Activated CD8-positive, alpha-beta memory T cell treated with anti-CD3 and anti-CD28 coated beads, Interleukin-2, amount 50 U/mL, for 48 hours (primary cell): ENCODE measurements around the gene TTPAL.

Experiments used
- DNase-seq: peaks from one replicate; pipeline ENCODE4 v3.0.0-alpha.2; 2020

TTPAL gene

GRCh38 chr20:44442298-44443070, 33.2 kb upstream of the TTPAL start:
- DNase-seq, result no peak

- no peak for DNase-seq
Observed at GRCh38 chr20:44445742-44446710, 29.6 kb upstream of the TTPAL start.

- no peak for DNase-seq
Observed at GRCh38 chr20:44447827-44448419, 27.8 kb upstream of the TTPAL start.

- no peak for DNase-seq
Observed at GRCh38 chr20:44448753-44449546, 26.7 kb upstream of the TTPAL start.

- DNase-seq, result no peak
Observed at GRCh38 chr20:44449864-44450263, 25.8 kb upstream of the TTPAL start.

GRCh38 chr20:44450281-44450889, 25.3 kb upstream of the TTPAL start:
- DNase-seq, result no peak

- no peak for DNase-seq
Observed at GRCh38 chr20:44450903-44451450, 24.7 kb upstream of the TTPAL start.

- no peak for DNase-seq
Observed at GRCh38 chr20:44454306-44454963, 21.2 kb upstream of the TTPAL start.

GRCh38 chr20:44455126-44455525, 20.5 kb upstream of the TTPAL start:
- DNase-seq, result no peak

GRCh38 chr20:44456611-44457010, 19.1 kb upstream of the TTPAL start:
- no peak for DNase-seq

GRCh38 chr20:44457016-44457415, 18.7 kb upstream of the TTPAL start:
- DNase-seq, result no peak

GRCh38 chr20:44459271-44459670, 16.4 kb upstream of the TTPAL start:
- no peak for DNase-seq

GRCh38 chr20:44460795-44461141, 14.9 kb upstream of the TTPAL start:
- no peak for DNase-seq

- no peak for DNase-seq
Observed at GRCh38 chr20:44461142-44461802, 14.4 kb upstream of the TTPAL start.

- no peak for DNase-seq
Observed at GRCh38 chr20:44461803-44462174, 13.9 kb upstream of the TTPAL start.

- DNase-seq, result no peak
Observed at GRCh38 chr20:44463466-44463865, 12.2 kb upstream of the TTPAL start.

GRCh38 chr20:44464514-44464913, 11.2 kb upstream of the TTPAL start:
- DNase-seq, result no peak

GRCh38 chr20:44465001-44465560, 10.6 kb upstream of the TTPAL start:
- DNase-seq, result no peak

- DNase-seq, result no peak
Observed at GRCh38 chr20:44467289-44467883, 8.3 kb upstream of the TTPAL start.
